Measurements from ENCODE around the gene SAMD10.
"Not testable (repeated sequence)": the region's sequence is repeated elsewhere in the genome, so short reads cannot be mapped to it uniquely, and the experiment has no call there.

SAMD10 gene

GRCh38 chr20:64001607-64002011 is 22.2 kb upstream of the SAMD10 start:
- no peak for DNase-seq (ENCODE audit: low spot score)

GRCh38 chr20:64000906-64001305 is 21.5 kb upstream of the SAMD10 start:
- DNase-seq (ENCODE audit: low spot score): no peak

GRCh38 chr20:63982937-63983336 is 3.5 kb upstream of the SAMD10 start:
- DNase-seq (ENCODE audit: low spot score): no peak

- peak; percentile 98 for DNase-seq (ENCODE audit: low spot score)
Observed at GRCh38 chr20:63980806-63981728, 1.6 kb upstream of the SAMD10 start, which contains the start of gene PRPF6. Gene PRPF6 (plus strand): TSS chr20:63981132. CDS start chr20:63981246, 114 bp downstream.

- DNase-seq (ENCODE audit: low spot score): no peak
Observed at GRCh38 chr20:63980317-63980805, 919 bp upstream of the SAMD10 start.

- DNase-seq (ENCODE audit: low spot score): no peak
Observed at GRCh38 chr20:63979229-63979556, 249 bp downstream of the SAMD10 start.

- DNase-seq (ENCODE audit: low spot score): peak; percentile 76
Observed at GRCh38 chr20:63978319-63979228, 868 bp downstream of the SAMD10 start.

- DNase-seq (ENCODE audit: low spot score): no peak
Observed at GRCh38 chr20:63977739-63978276, 1.6 kb downstream of the SAMD10 start.

GRCh38 chr20:63976980-63977738 is 2.3 kb downstream of the SAMD10 start:
- DNase-seq (ENCODE audit: low spot score): no peak

- not testable (repeated sequence) for DNase-seq (ENCODE audit: low spot score)
Observed at GRCh38 chr20:63976511-63976910, 2.9 kb downstream of the SAMD10 start.

- no peak for DNase-seq (ENCODE audit: low spot score)
Observed at GRCh38 chr20:63974402-63975200, 4.8 kb downstream of the SAMD10 start.

GRCh38 chr20:63973636-63974401 is 5.6 kb downstream of the SAMD10 start:
- DNase-seq (ENCODE audit: low spot score): peak; percentile 57

- DNase-seq (ENCODE audit: low spot score): no peak
Observed at GRCh38 chr20:63973160-63973479, 6.3 kb downstream of the SAMD10 start.

GRCh38 chr20:63972312-63973159 is 6.9 kb downstream of the SAMD10 start:
- no peak for DNase-seq (ENCODE audit: low spot score)

- not testable (repeated sequence) for DNase-seq (ENCODE audit: low spot score)
Observed at GRCh38 chr20:63971960-63972311, 7.5 kb downstream of the SAMD10 start.

GRCh38 chr20:63970714-63971431 is 8.6 kb downstream of the SAMD10 start:
- no peak for DNase-seq (ENCODE audit: low spot score)

GRCh38 chr20:63969838-63970713 is 9.4 kb downstream of the SAMD10 start, which contains the start of gene ZNF512B:
Gene ZNF512B (minus strand): TSS chr20:63969930. CDS start chr20:63967950, 1,980 bp downstream.
- DNase-seq (ENCODE audit: low spot score): peak; percentile 29
